IPS-20b (cell line): ENCODE results near the gene GFRA4.
"Not testable (repeated sequence)": the region's sequence is repeated elsewhere in the genome, so short reads cannot be mapped to it uniquely, and the experiment has no call there.

Source experiments
- H3K27ac ChIP-seq: one replicate; pipeline ENCODE4 v1.5.1; 2013; ENCODE audit warnings: low read length
- H3K27me3 ChIP-seq: 2 replicates; pipeline ENCODE4 v1.6.1; 2013; ENCODE audit warnings: mild to moderate bottlenecking, low read length, inconsistent platforms; ENCODE audit not compliant: insufficient read depth
- H3K36me3 ChIP-seq: 2 replicates; pipeline ENCODE4 v1.6.1; 2013; ENCODE audit warnings: low read depth, mild to moderate bottlenecking, inconsistent platforms, low read length, moderate library complexity; ENCODE audit not compliant: insufficient read depth
- H3K4me1 ChIP-seq: 2 replicates; pipeline ENCODE4 v1.6.1; 2013; ENCODE audit warnings: mild to moderate bottlenecking, control low read depth, inconsistent platforms, low read length, moderate library complexity; ENCODE audit not compliant: insufficient read depth
- H3K4me3 ChIP-seq: 2 replicates; pipeline ENCODE4 v1.5.1; 2013; ENCODE audit warnings: mild to moderate bottlenecking, low read length, inconsistent platforms
- H3K9ac ChIP-seq: 2 replicates; pipeline ENCODE4 v1.6.1; 2013; ENCODE audit warnings: low read depth, mild to moderate bottlenecking, inconsistent platforms, low read length, moderate library complexity
- H3K9me3 ChIP-seq: 2 replicates; pipeline ENCODE4 v1.6.1; 2013; ENCODE audit warnings: mild to moderate bottlenecking, low read depth, low read length, inconsistent platforms; ENCODE audit not compliant: insufficient read depth

The GFRA4 gene

DNA sequence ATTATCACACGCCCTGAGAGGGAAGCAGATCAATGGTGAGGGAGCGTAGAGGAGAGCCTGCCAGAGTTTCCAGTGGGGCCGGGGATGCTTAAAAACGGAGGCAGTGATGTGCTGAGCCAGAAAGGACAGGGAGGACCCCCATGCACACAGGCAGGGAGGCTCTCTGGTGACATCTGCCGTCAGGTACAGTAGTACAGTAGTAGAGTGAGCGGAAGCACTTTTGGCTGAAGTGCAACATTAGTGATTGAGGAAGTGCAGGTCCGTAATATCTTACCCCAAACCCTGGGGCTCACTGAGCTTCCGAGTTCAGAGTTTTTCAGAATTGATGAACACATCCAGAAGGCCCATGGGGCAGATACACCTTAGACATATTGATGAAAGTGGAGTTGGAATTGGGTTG, 42.1 kb downstream of the GFRA4 start:
- H3K36me3 ChIP-seq: no peaks in the 10 kb centered on the region
- H3K27me3 ChIP-seq: no peaks in the 10 kb centered on the region
- H3K4me3 ChIP-seq: no peak overlapping the region
- H3K4me1 ChIP-seq: peaks cover 1% of the 10 kb centered on the region
- no peak overlapping the region for H3K9ac ChIP-seq
- no peak overlapping the region for H3K27ac ChIP-seq
- no peaks in the 10 kb centered on the region for H3K9me3 ChIP-seq

DNA sequence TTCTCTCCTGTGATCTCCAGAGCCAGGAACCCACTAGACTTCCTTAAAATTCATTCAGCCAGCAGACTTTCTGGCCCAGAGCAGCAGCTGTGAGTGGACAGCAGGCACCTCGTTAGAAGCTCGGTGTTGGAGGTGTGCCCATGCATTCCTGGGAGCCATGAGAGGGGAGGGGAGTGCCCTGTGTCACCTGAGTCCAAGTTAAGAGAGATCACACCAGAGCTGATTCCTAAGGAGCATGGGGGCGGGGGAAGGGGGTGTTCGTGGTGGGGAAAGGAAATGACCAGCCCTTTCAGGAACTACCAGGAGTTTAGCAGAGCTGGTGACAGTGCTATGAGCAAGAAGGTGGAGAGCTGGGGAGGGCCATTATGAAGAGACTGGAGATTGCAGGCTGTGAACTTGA, 46.9 kb downstream of the GFRA4 start:
- H3K27me3 ChIP-seq: no peaks in the 10 kb centered on the region
- no peaks in the 10 kb centered on the region for H3K9me3 ChIP-seq
- H3K4me1 ChIP-seq: peaks cover 3% of the 10 kb centered on the region
- no peaks in the 10 kb centered on the region for H3K36me3 ChIP-seq
- no peak overlapping the region for H3K4me3 ChIP-seq
- no peak overlapping the region for H3K27ac ChIP-seq
- H3K9ac ChIP-seq: no peak overlapping the region

- H3K36me3 ChIP-seq, H3K27me3 ChIP-seq, H3K4me1 ChIP-seq, H3K9me3 ChIP-seq, H3K9ac ChIP-seq, H3K27ac ChIP-seq, H3K4me3 ChIP-seq: not testable (repeated sequence)
Observed at GRCh38 chr20:3615171-3615840, 47.9 kb downstream of the GFRA4 start.

- no peaks in the 10 kb centered on the region for H3K27me3 ChIP-seq
- H3K4me3 ChIP-seq: no peak overlapping the region
- H3K9ac ChIP-seq: no peak overlapping the region
- H3K27ac ChIP-seq: no peak overlapping the region
- peaks cover 3% of the 10 kb centered on the region for H3K4me1 ChIP-seq
- no peaks in the 10 kb centered on the region for H3K36me3 ChIP-seq
- H3K9me3 ChIP-seq: no peaks in the 10 kb centered on the region
Observed at GRCh38 chr20:3614466-3614865, 48.7 kb downstream of the GFRA4 start.

- Histone ChIP-seq H3K36me3 (no peaks in the 10 kb centered on the region), H3K27ac (no peak overlapping the region), H3K9ac (no peak overlapping the region), H3K27me3 (no peaks in the 10 kb centered on the region), H3K4me1 (peaks cover 3% of the 10 kb centered on the region), H3K4me3 (no peak overlapping the region), H3K9me3 (no peaks in the 10 kb centered on the region)
Observed at GRCh38 chr20:3613821-3614440, 49.3 kb downstream of the GFRA4 start.

DNA sequence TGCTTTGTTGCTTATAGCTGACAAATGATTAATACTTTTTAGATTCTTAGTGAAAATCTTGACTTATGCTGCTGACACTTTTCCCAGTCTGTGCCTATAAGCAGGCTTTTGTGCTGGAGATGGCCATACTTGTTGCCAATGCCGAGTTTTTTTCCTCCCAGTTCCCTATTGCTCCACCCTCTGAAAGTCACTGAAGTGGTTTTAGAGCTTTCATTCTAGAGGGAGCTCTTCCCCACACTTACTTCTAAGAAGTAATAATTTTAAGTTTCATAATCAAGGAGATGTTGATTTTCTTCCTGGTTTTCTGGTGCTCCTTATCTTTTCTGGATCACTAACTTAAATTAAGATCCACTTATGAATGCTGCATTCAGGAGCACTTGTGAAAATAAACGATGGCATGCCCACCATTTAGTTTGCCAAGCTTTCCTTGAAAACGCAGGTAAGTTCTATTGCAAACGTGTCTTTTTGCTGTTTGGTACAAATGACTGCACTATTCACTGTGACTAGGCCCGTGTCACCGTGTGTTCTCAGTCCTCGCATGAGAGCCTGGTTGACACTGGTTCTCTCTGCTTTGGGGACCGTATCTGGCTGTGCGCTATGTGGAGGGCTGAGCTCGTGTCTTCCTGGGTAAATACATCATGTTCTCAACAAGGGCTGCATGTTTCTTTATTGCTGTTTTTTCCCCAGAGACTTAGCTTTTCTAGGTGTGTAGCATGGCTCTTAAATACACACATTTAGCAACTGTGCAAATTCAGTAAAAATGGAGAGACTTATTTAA, 50.2 kb downstream of the GFRA4 start:
- no peak overlapping the region for H3K27ac ChIP-seq
- peaks cover 3% of the 10 kb centered on the region for H3K4me1 ChIP-seq
- H3K27me3 ChIP-seq: no peaks in the 10 kb centered on the region
- H3K9ac ChIP-seq: no peak overlapping the region
- H3K4me3 ChIP-seq: no peak overlapping the region
- no peaks in the 10 kb centered on the region for H3K36me3 ChIP-seq
- H3K9me3 ChIP-seq: no peaks in the 10 kb centered on the region

DNA sequence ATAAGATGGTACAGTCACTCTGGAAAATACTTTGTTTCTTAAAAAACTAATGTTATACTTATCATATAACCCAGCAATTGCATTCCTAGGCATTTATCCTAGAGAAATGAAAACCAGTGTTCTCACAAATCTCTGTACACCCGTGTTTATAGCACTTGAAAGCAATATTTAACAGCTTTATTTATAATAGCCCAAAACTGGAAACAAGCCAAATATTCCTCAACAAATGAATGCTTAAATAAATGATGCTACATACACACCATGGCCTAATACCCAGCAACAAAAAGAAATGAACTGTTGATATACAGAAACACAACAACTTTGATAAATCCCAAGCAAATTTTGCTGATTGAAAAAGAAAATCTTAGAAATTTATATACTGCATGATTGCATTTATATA, 51.3 kb downstream of the GFRA4 start:
- Histone ChIP-seq H3K9ac (no peak overlapping the region), H3K4me3 (no peak overlapping the region)

More for the DNA sequence above, 51.3 kb downstream of the GFRA4 start:
- H3K27me3 ChIP-seq: no peaks in the 10 kb centered on the region
- no peak overlapping the region for H3K27ac ChIP-seq
- H3K4me1 ChIP-seq: peaks cover 3% of the 10 kb centered on the region
- no peaks in the 10 kb centered on the region for H3K36me3 ChIP-seq
- H3K9me3 ChIP-seq: no peaks in the 10 kb centered on the region
